Subcutaneous abdominal adipose tissue (tissue), 5 donors: ENCODE results near the gene EPS8.

Source experiments
- H3K27ac ChIP-seq: one replicate; pipeline ENCODE4 v1.7.0; 2013; ENCODE audit warnings: low read depth, mild to moderate bottlenecking, inconsistent platforms, low read length, moderate library complexity
- H3K27me3 ChIP-seq, 5 donors: one replicate each; pipeline ENCODE4 v1.7.0; 2013; ENCODE audit warnings: low read length in 5 of 5, inconsistent platforms in 1 of 5; ENCODE audit not compliant: control insufficient read depth in 5 of 5, insufficient read depth in 4 of 5
- H3K36me3 ChIP-seq, 5 donors: one replicate each; pipeline ENCODE4 v1.7.0; 2013; ENCODE audit warnings: low read length in 5 of 5; ENCODE audit not compliant: control insufficient read depth in 5 of 5, insufficient read depth in 5 of 5
- H3K4me1 ChIP-seq, 5 donors: one replicate each; pipeline ENCODE4 v1.7.0; 2013; ENCODE audit warnings: low read length in 5 of 5, mild to moderate bottlenecking in 3 of 5, moderate library complexity in 1 of 5; ENCODE audit not compliant: control insufficient read depth in 5 of 5, insufficient read depth in 5 of 5
- H3K4me3 ChIP-seq, 5 donors: one replicate each; pipeline ENCODE4 v1.7.0; 2013; ENCODE audit warnings: low read length in 5 of 5, low read depth in 1 of 5
- H3K9ac ChIP-seq, 5 donors: one replicate each; pipeline ENCODE4 v1.7.0; 2013; ENCODE audit warnings: low read length in 5 of 5, mild to moderate bottlenecking in 4 of 5, moderate library complexity in 3 of 5
- H3K9me3 ChIP-seq, 5 donors: one replicate each; pipeline ENCODE4 v1.7.0; 2013; ENCODE audit warnings: low read length in 5 of 5; ENCODE audit not compliant: control insufficient read depth in 5 of 5
- donor health status: healthy.
- donor health status: healthy.
- donor health status: healthy.
- donor health status: healthy.
- donor health status: healthy.

EPS8 gene

DNA sequence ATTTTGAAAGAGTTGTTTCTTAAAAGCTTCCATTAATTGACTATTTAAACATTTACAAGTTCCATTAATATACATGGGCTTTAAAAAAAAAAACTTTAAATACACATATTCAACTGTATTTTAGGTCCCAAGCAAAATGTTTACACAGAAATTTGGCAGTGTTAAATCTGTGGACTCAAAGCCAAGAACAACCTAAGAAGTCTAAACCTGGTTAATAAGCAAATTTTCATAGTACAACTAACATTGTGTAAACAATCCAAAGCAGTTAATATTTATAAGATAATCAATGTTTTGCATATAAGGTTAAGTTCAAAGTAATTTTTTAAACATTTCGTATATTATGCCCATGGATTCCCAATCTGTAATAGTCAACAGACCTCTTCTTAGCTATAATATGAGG is 77.0 kb downstream of the EPS8 start:
- Histone ChIP-seq H3K4me3 (peak overlapping the region in 2 of 5 donors; percentile 27 to 47), H3K9me3 (no peaks in the 10 kb centered on the region), H3K4me1 (peaks cover 0 to 32% (median 23%) of the 10 kb centered on the region in 5 donors), H3K27ac (peak overlapping the region; percentile 48), H3K27me3 (no peaks in the 10 kb centered on the region), H3K36me3 (no peaks in the 10 kb centered on the region), H3K9ac (no peak overlapping the region)

DNA sequence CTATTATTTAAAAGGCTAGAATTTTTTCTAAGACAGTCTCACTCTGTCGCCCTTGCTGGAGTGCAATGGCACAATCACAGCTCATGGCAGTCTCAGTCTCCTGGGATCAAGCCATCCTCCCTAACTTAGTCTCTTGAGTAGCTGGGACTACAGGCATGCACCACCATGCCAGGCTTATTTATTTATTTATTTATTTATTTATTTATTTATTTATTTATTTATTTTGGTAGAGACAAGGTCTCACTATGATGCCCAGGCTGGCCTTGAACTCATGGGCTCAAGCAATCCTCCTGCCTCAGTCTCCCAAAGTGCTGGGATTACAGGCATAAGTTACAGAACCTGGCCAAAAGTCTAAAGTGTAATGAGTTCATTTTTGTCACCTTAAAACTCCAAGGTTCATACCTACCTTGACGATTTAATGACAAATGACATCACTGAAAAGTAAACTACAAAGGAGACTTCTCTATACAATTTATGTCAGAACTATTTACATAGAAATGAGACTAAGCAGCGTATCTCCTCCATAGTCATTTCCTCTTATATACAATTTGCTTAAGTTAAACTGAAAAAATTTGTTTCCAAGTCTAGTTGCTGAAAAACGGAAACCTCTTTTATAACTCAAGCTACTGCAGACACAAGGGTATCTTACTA is 78.2 kb downstream of the EPS8 start:
- Histone ChIP-seq H3K4me3 (no peak overlapping the region), H3K27ac (no peak overlapping the region), H3K9ac (no peak overlapping the region), H3K36me3 (no peaks in the 10 kb centered on the region), H3K27me3 (no peaks in the 10 kb centered on the region), H3K4me1 (peaks cover 0 to 29% (median 20%) of the 10 kb centered on the region in 5 donors), H3K9me3 (no peaks in the 10 kb centered on the region)

GRCh38 chr12:15709551-15709950 is 79.6 kb downstream of the EPS8 start:
- H3K4me3 ChIP-seq = no peak overlapping the region
- H3K9me3 ChIP-seq = no peaks in the 10 kb centered on the region
- no peaks in the 10 kb centered on the region for H3K36me3 ChIP-seq

DNA sequence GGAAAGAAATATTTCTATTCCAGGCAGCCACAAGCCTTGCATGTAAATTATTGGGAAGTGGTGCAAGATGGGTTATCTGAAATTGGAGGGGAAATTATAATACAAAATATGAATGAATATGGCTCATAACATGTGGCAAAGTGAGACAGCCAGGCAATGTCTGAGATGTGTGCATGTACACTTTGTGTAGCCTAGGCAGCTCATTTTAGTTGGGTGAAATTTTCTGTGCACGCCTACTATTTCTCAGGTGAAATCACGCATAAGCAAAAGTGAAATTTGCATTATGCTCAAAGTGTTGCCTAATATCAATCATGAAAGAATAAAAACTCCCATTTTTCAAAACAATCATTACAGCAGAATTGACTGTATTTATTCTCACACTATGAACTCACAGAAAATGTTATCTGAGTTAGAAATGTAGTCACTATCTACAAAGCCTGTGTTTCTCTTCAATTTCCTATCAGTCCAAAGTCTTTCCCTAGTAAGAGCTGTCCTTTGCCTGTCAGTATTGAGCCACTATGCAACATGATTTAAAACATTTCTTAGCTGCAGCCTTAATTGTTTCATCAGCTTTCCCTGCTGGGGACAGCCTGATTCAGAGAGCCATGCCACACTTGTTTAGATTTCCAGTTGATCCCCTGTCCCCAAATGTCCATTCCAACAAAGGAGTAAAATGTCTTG is 80.7 kb downstream of the EPS8 start:
- Histone ChIP-seq H3K4me1 (peaks cover 0 to 28% (median 23%) of the 10 kb centered on the region in 5 donors), H3K9me3 (no peaks in the 10 kb centered on the region), H3K4me3 (no peak overlapping the region), H3K27me3 (no peaks in the 10 kb centered on the region), H3K36me3 (peaks cover 0 to under 1% (median 0%) of the 10 kb centered on the region in 5 donors), H3K27ac (no peak overlapping the region), H3K9ac (no peak overlapping the region)

More at GRCh38 chr12:15709551-15709950, 79.6 kb downstream of the EPS8 start:
- no peaks in the 10 kb centered on the region for H3K27me3 ChIP-seq
- no peak overlapping the region for H3K9ac ChIP-seq
- peaks cover 0 to 33% (median 24%) of the 10 kb centered on the region in 5 donors for H3K4me1 ChIP-seq
- no peak overlapping the region for H3K27ac ChIP-seq

GRCh38 chr12:15707516-15708199 is 81.5 kb downstream of the EPS8 start:
- peaks cover 0 to 23% (median 15%) of the 10 kb centered on the region in 5 donors for H3K4me1 ChIP-seq
- H3K4me3 ChIP-seq = no peak overlapping the region
- peaks cover 0 to 4% (median 0%) of the 10 kb centered on the region in 5 donors for H3K36me3 ChIP-seq
- no peak overlapping the region for H3K27ac ChIP-seq
- H3K9ac ChIP-seq = no peak overlapping the region
- no peaks in the 10 kb centered on the region for H3K9me3 ChIP-seq
- H3K27me3 ChIP-seq = no peaks in the 10 kb centered on the region

DNA sequence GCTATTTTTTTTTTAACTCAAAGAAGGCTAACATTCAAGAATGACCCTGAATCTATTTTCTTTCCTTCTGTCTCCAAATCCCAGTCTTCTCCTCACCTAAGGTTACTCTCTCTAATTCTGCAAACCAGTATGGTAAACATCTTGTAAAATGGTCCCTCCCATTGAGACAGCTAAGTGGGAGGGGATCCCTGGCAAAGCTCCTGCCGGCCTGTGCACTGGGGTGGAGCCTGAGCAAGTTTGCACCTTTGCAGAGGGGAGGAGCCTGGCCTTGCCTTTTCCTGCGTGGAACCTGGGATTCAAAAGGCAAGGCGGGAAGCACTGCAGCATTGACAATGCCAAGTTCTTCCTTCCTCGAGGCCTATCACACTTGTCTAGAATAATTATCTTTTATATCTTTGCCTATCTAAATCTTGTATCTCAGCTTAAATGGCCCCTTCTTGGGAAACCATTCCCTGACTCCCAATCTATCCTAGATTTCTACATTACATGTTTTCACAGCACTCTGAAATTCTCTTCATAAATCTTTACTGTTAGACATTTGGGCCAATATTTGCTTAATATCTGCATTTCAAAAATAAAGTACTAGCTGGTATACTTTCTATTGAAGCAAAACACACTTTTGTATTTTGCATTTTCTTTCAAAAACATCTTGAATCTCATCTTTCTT is 83.0 kb downstream of the EPS8 start:
- Histone ChIP-seq H3K4me3 (peak overlapping the region in 1 of 5 donors; percentile 3), H3K9me3 (no peaks in the 10 kb centered on the region), H3K9ac (no peak overlapping the region), H3K36me3 (peaks cover 0 to 4% (median 0%) of the 10 kb centered on the region in 5 donors), H3K4me1 (peaks cover 2 to 33% (median 22%) of the 10 kb centered on the region in 5 donors), H3K27me3 (no peaks in the 10 kb centered on the region), H3K27ac (peak overlapping the region; percentile 19)

GRCh38 chr12:15705606-15706005 is 83.6 kb downstream of the EPS8 start:
- H3K9ac ChIP-seq = no peak overlapping the region
- peak overlapping the region; percentile 19 for H3K27ac ChIP-seq
- H3K4me3 ChIP-seq = peak overlapping the region in 1 of 5 donors; percentile 3
- H3K36me3 ChIP-seq = peaks cover 0 to 4% (median 0%) of the 10 kb centered on the region in 5 donors
- no peaks in the 10 kb centered on the region for H3K9me3 ChIP-seq
- H3K4me1 ChIP-seq = peaks cover 2 to 37% (median 27%) of the 10 kb centered on the region in 5 donors
- no peaks in the 10 kb centered on the region for H3K27me3 ChIP-seq

DNA sequence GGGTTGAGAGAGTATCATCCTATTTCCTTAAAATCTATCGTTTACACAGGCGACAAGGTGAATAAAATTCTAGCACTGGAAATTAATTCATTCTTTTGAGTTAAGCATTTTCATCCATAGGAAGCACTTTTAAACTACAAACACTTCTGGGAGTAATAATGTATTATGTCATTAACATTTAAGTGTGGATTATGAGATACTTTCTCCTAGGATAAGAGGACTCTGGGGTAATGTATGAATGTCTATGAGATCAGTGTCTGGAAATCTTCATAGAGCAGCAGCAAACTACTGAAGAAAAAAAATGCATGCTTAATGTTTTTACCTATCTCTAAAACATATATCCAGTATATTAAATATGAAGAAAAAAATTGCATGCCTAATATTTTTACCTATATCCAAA is 86.9 kb downstream of the EPS8 start:
- H3K27me3 ChIP-seq = no peaks in the 10 kb centered on the region
- H3K27ac ChIP-seq = peak overlapping the region; percentile 68
- H3K4me3 ChIP-seq = peak overlapping the region in 1 of 5 donors; percentile 25
- H3K9me3 ChIP-seq = no peaks in the 10 kb centered on the region
- peaks cover 2 to 52% (median 35%) of the 10 kb centered on the region in 5 donors for H3K4me1 ChIP-seq
- peaks cover 0 to 4% (median 0%) of the 10 kb centered on the region in 5 donors for H3K36me3 ChIP-seq
- H3K9ac ChIP-seq = peak overlapping the region in 1 of 5 donors; percentile 17

DNA sequence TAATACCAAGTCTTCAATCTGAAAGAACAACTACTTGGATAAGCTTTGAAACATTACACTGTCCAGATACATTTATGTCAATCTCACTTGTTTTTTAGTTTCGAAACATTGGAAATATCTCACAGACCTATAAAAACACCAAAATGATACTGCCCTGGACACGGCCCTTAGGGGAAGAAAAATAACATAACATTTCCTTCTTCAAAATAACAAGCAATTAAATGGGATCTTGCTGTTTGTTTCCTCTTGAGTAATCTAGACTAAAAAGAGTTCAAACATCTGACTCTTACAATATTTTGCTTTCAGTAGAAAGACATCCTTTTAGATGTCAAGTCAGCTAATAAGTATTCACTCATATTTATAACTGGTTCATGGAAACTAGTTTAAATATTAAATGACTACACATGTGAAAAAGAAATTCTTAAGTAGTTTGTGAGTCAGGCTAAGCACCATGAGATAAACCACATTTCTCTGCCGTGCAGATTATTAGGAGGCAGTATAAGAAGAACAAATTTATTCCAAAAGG is 87.5 kb downstream of the EPS8 start:
- Histone ChIP-seq H3K9ac (peak overlapping the region in 2 of 5 donors; percentile 17 to 40), H3K36me3 (peaks cover 0 to 4% (median 0%) of the 10 kb centered on the region in 5 donors), H3K4me3 (peak overlapping the region in 1 of 5 donors; percentile 25), H3K27me3 (no peaks in the 10 kb centered on the region), H3K27ac (peak overlapping the region; percentile 68), H3K4me1 (peaks cover 2 to 56% (median 35%) of the 10 kb centered on the region in 5 donors), H3K9me3 (no peaks in the 10 kb centered on the region)
